ENCODE data around the gene CDK10.

CDK10 gene

GRCh38 chr16:89711601-89712273 lies 25.2 kb downstream of the CDK10 start:
- DNase-seq (ENCODE audit: low read depth in 2 of 2): peak in 1 of 2 experiments; percentile 67

GRCh38 chr16:89712274-89712781 lies 25.8 kb downstream of the CDK10 start:
- no peak for DNase-seq (ENCODE audit: low read depth in 2 of 2)

GRCh38 chr16:89716493-89716892 lies 30.0 kb downstream of the CDK10 start:
- DNase-seq (ENCODE audit: low read depth in 2 of 2): no peak

- DNase-seq (ENCODE audit: low read depth in 2 of 2): no peak
Measured at GRCh38 chr16:89716916-89717687, 30.6 kb downstream of the CDK10 start.

- DNase-seq (ENCODE audit: low read depth in 2 of 2): no peak
Measured at GRCh38 chr16:89717688-89718505, 31.4 kb downstream of the CDK10 start.

GRCh38 chr16:89720551-89720812 lies 34.0 kb downstream of the CDK10 start:
- no peak for DNase-seq (ENCODE audit: low read depth in 2 of 2)

- DNase-seq (ENCODE audit: low read depth in 2 of 2): peak; percentile 69 to 79
Measured at GRCh38 chr16:89720813-89721545, 34.5 kb downstream of the CDK10 start, which contains the start of the genes VPS9D1 and ZNF276. VPS9D1 (minus strand) TSS chr16:89720898; CDS start chr16:89720861, 37 bp downstream. ZNF276 (plus strand) TSS chr16:89721537; CDS start chr16:89721641, 104 bp downstream.

GRCh38 chr16:89721546-89722391 lies 35.3 kb downstream of the CDK10 start:
- DNase-seq (ENCODE audit: low read depth in 2 of 2): peak; percentile 68 to 72

GRCh38 chr16:89722392-89723278 lies 36.1 kb downstream of the CDK10 start:
- DNase-seq (ENCODE audit: low read depth in 2 of 2): peak in 1 of 2 experiments; percentile 55

- peak in 1 of 2 experiments; percentile 58 for DNase-seq (ENCODE audit: low read depth in 2 of 2)
Measured at GRCh38 chr16:89723279-89724250, 37.1 kb downstream of the CDK10 start.

GRCh38 chr16:89727406-89728120 lies 41.1 kb downstream of the CDK10 start:
- DNase-seq (ENCODE audit: low read depth in 2 of 2): no peak

GRCh38 chr16:89729293-89729692 lies 42.8 kb downstream of the CDK10 start:
- DNase-seq (ENCODE audit: low read depth in 2 of 2): no peak

- DNase-seq (ENCODE audit: low read depth in 2 of 2): no peak
Measured at GRCh38 chr16:89729863-89730593, 43.5 kb downstream of the CDK10 start.

GRCh38 chr16:89730610-89731234 lies 44.2 kb downstream of the CDK10 start:
- no peak for DNase-seq (ENCODE audit: low read depth in 2 of 2)

GRCh38 chr16:89732142-89732917 lies 45.8 kb downstream of the CDK10 start:
- DNase-seq (ENCODE audit: low read depth in 2 of 2): no peak

GRCh38 chr16:89732918-89733242 lies 46.4 kb downstream of the CDK10 start:
- no peak for DNase-seq (ENCODE audit: low read depth in 2 of 2)
